HG03159 (cell line): ENCODE measurements around the gene PCSK6.
A peak's percentile ranks its signal among the peaks of the same experiment; 100 is the strongest.
"Not testable (repeated sequence)": the region's sequence is repeated elsewhere in the genome, so short reads cannot be mapped to it uniquely, and the experiment has no call there.

Source experiments
- ATAC-seq: cut with Tn5 transposase; IDR thresholded peaks from one replicate; pipeline ENCODE4 v1.9.1; 2021; ENCODE audit warnings: mild to moderate bottlenecking, moderate library complexity; ENCODE audit not compliant: unreplicated experiment

The PCSK6 gene

GRCh38 chr15:101407439-101407838 lies 82.1 kb downstream of the PCSK6 start:
- ATAC-seq, result peak; percentile 96

- no peak for ATAC-seq
These were observed 82.8 kb downstream of the PCSK6 start for GRCh38 chr15:101406526-101407195.

- no peak for ATAC-seq
These were observed 83.5 kb downstream of the PCSK6 start for GRCh38 chr15:101406036-101406435.

GRCh38 chr15:101404245-101404644 lies 85.3 kb downstream of the PCSK6 start:
- no peak for ATAC-seq

GRCh38 chr15:101402883-101403282 lies 86.6 kb downstream of the PCSK6 start:
- not testable (repeated sequence) for ATAC-seq

- no peak for ATAC-seq
These were observed 88.2 kb downstream of the PCSK6 start for GRCh38 chr15:101401286-101401685.

- ATAC-seq, result no peak
These were observed 90.1 kb downstream of the PCSK6 start for GRCh38 chr15:101399431-101399830.

- ATAC-seq, result no peak
These were observed 91.3 kb downstream of the PCSK6 start for GRCh38 chr15:101398247-101398646.

GRCh38 chr15:101397521-101398003 lies 91.9 kb downstream of the PCSK6 start:
- no peak for ATAC-seq

GRCh38 chr15:101396484-101397261 lies 92.8 kb downstream of the PCSK6 start:
- ATAC-seq, result no peak

- ATAC-seq, result no peak
These were observed 94.9 kb downstream of the PCSK6 start for GRCh38 chr15:101394654-101395053.

- ATAC-seq, result no peak
These were observed 95.4 kb downstream of the PCSK6 start for GRCh38 chr15:101394056-101394630.

GRCh38 chr15:101393172-101393571 lies 96.3 kb downstream of the PCSK6 start:
- ATAC-seq, result no peak

- ATAC-seq, result peak; percentile 41
These were observed 97.4 kb downstream of the PCSK6 start for GRCh38 chr15:101391981-101392640.

- no peak for ATAC-seq
These were observed 98.1 kb downstream of the PCSK6 start for GRCh38 chr15:101391431-101391830.

GRCh38 chr15:101390462-101390861 lies 99.0 kb downstream of the PCSK6 start:
- no peak for ATAC-seq

GRCh38 chr15:101390060-101390459 lies 99.4 kb downstream of the PCSK6 start:
- no peak for ATAC-seq

- no peak for ATAC-seq
These were observed 100.1 kb downstream of the PCSK6 start for GRCh38 chr15:101389362-101389761.

- no peak for ATAC-seq
These were observed 101.5 kb downstream of the PCSK6 start for GRCh38 chr15:101388046-101388445.

- no peak for ATAC-seq
These were observed 101.9 kb downstream of the PCSK6 start for GRCh38 chr15:101387574-101387973.

- no peak for ATAC-seq
These were observed 102.5 kb downstream of the PCSK6 start for GRCh38 chr15:101386967-101387366.
